SK-N-SH (cell line): ENCODE data around the gene FKBP2. TPM values are rescaled to one million over a fixed set of nuclear protein-coding genes. Genes with fewer than 3 reads are reported as not detected.

ENCODE experiments used
- CTCF ChIA-PET: fragments of 300-600, 350-600 bp; formaldehyde crosslinking; extraction: SDS; loops from one replicate; lab custom pipeline; 2021; lab: Yijun Ruan, JAX
- POLR2A ChIA-PET: fragments of 350-600 bp; sonication (Branson Sonifier 250); formaldehyde crosslinking; extraction: SDS; loops from one replicate; lab custom pipeline; 2020; ENCODE audit warnings: antibody characterized with exemption, inconsistent platforms; lab: Yijun Ruan, JAX
- DNase-seq: peaks from one replicate; pipeline ENCODE4 v3.0.0; 2012
- H2AFZ ChIP-seq: fragments of 200-600 bp; sonication (generic); 2 replicates; pipeline ENCODE4 v1.8.1; 2016; ENCODE audit warnings: antibody characterized with exemption, mild to moderate bottlenecking, low read depth
- H3F3A ChIP-seq: fragments of 200-600 bp; sonication (generic); replicated peaks from 2 replicates; pipeline ENCODE3; 2016; ENCODE audit warnings: antibody characterized with exemption, mild to moderate bottlenecking; ENCODE audit not compliant: insufficient read depth
- H3K27ac ChIP-seq, 2 experiments: fragments of 200-500 bp in 1 of 2; fragments of 200-600 bp in 1 of 2; sonication (Bioruptor generic) in 1 of 2; sonication (generic), shearing (Covaris generic) in 1 of 2; 2 replicates each; pipeline versions ENCODE4 v1.5.1 to v1.6.1; 2014 to 2016; ENCODE audit warnings: low read depth in 2 of 2, inconsistent platforms in 1 of 2, low read length in 1 of 2, mild to moderate bottlenecking in 1 of 2, mixed read lengths in 1 of 2
- H3K27me3 ChIP-seq: fragments of 200-600 bp; sonication (generic), shearing (Covaris generic); 2 replicates; pipeline ENCODE4 v1.6.1; 2016; ENCODE audit warnings: mixed run types; ENCODE audit not compliant: insufficient read depth
- H3K36me3 ChIP-seq, 2 experiments: fragments of 200-500 bp in 1 of 2; fragments of 200-600 bp in 1 of 2; sonication (Bioruptor generic) in 1 of 2; sonication (generic) in 1 of 2; replicated peaks in 1 of 2; 2 replicates each; pipeline versions ENCODE3 to v1.5.1; 2014 to 2016; ENCODE audit warnings: low read length in 1 of 2, mild to moderate bottlenecking in 1 of 2; ENCODE audit not compliant: insufficient read depth in 2 of 2, control insufficient read depth in 1 of 2
- H3K4me1 ChIP-seq, 2 experiments: fragments of 200-500 bp in 1 of 2; fragments of 200-600 bp in 1 of 2; sonication (Bioruptor generic) in 1 of 2; sonication (generic), shearing (Covaris generic) in 1 of 2; 2 replicates each; pipeline versions ENCODE4 v1.5.1 to v1.6.1; 2014 to 2016; ENCODE audit warnings: low read depth in 1 of 2, low read length in 1 of 2, mixed run types in 1 of 2; ENCODE audit not compliant: insufficient read depth in 2 of 2, control insufficient read depth in 1 of 2
- H3K4me2 ChIP-seq: fragments of 200-600 bp; sonication (generic), shearing (Covaris generic); 2 replicates; pipeline ENCODE4 v1.6.1; 2017; ENCODE audit warnings: mixed run types
- H3K4me3 ChIP-seq, 2 experiments: fragments of 200-500 bp in 1 of 2; fragments of 200-600 bp in 1 of 2; sonication (Bioruptor generic) in 1 of 2; sonication (generic), shearing (Covaris generic) in 1 of 2; 2 replicates each; pipeline versions ENCODE4 v1.5.1 to v1.8.1; 2014 to 2016; ENCODE audit warnings: low read depth in 2 of 2, inconsistent platforms in 1 of 2, low read length in 1 of 2, mild to moderate bottlenecking in 1 of 2, mixed read lengths in 1 of 2, moderate library complexity in 1 of 2
- H3K79me2 ChIP-seq: fragments of 200-600 bp; sonication (generic); 2 replicates; pipeline ENCODE4 v1.8.1; 2017; ENCODE audit warnings: mild to moderate bottlenecking; ENCODE audit not compliant: insufficient read depth
- H3K9ac ChIP-seq: fragments of 200-600 bp; sonication (generic); 2 replicates; pipeline ENCODE4 v1.6.1; 2017; ENCODE audit warnings: mixed run types
- H3K9me2 ChIP-seq: fragments of 200-600 bp; sonication (generic); 2 replicates; pipeline ENCODE4 v1.6.1; 2017; ENCODE audit warnings: mixed run types
- H3K9me3 ChIP-seq: fragments of 200-600 bp; sonication (generic); 2 replicates; pipeline ENCODE4 v1.6.1; 2017; ENCODE audit warnings: mixed run types, mild to moderate bottlenecking, moderate library complexity
- H4K20me1 ChIP-seq: fragments of 200-600 bp; sonication (generic); 2 replicates; pipeline ENCODE4 v1.6.1; 2017; ENCODE audit warnings: mild to moderate bottlenecking, mixed run types; ENCODE audit not compliant: insufficient read depth
- CHD2 ChIP-seq: fragments of 150-350 bp; IDR thresholded peaks from 2 replicates; pipeline ENCODE4 v1.6.1; 2018; ENCODE audit warnings: low read length; ENCODE audit not compliant: partially characterized antibody
- EP300 ChIP-seq, 2 experiments: IDR thresholded peaks; 2 replicates each; pipeline versions ENCODE4 v1.4.0 to v1.6.1; 2012; ENCODE audit warnings: borderline replicate concordance in 1 of 2, low read depth in 1 of 2, low read length in 1 of 2
- GATA2 ChIP-seq: sonication (generic); formaldehyde crosslinking; IDR thresholded peaks from 2 replicates; pipeline ENCODE4 v1.5.0; 2020; ENCODE audit warnings: mild to moderate bottlenecking, missing genetic modification reagents
- MEF2A ChIP-seq: IDR thresholded peaks from 2 replicates; pipeline ENCODE4 v1.4.0; 2012; ENCODE audit warnings: low read depth, borderline replicate concordance
- MXI1 ChIP-seq: IDR thresholded peaks from 2 replicates; pipeline ENCODE4 v1.6.1; 2012; ENCODE audit warnings: mild to moderate bottlenecking, low read depth, low read length, improper control_type of control experiment
- NFIC ChIP-seq: IDR thresholded peaks from 2 replicates; pipeline ENCODE4 v1.4.0; 2012; ENCODE audit warnings: borderline replicate concordance
- NRF1 ChIP-seq: IDR thresholded peaks from 2 replicates; pipeline ENCODE4 v1.6.1; 2012; ENCODE audit warnings: low read depth, mild to moderate bottlenecking, low read length
- RCOR1 ChIP-seq: fragments of 150-350 bp; IDR thresholded peaks from 2 replicates; pipeline ENCODE4 v1.6.1; 2017; ENCODE audit warnings: antibody characterized with exemption, low read length
- SMC3 ChIP-seq: IDR thresholded peaks from 2 replicates; pipeline ENCODE4 v1.6.1; 2012; ENCODE audit warnings: low read depth, low read length, improper control_type of control experiment
- YY1 ChIP-seq: IDR thresholded peaks from 2 replicates; pipeline ENCODE4 v1.4.0; 2012; ENCODE audit warnings: low read depth, mild to moderate bottlenecking
- WGBS: methylation state at CpG from one replicate; pipeline ENCODE4 v1.1.6; 2017; ENCODE audit warnings: low lambda C conversion rate; 5-methylcytosine and 5-hydroxymethylcytosine counted together
- polyA plus RNA-seq, 3 experiments: library from polyadenylated mRNA; depleted of rRNA; stranded (reverse); fragments of >200 nt; gene quantifications; 2 replicates each; pipeline ENCODE4 v1.2.3, GENCODE V29; 2012
- TF ChIP-seq, protein P1 (sequence below): IDR thresholded peaks from 2 replicates; pipeline ENCODE4 v1.6.1; 2012; ENCODE audit warnings: mild to moderate bottlenecking, low read depth, low read length, moderate library complexity

The FKBP2 gene
- polyA plus RNA-seq, 1 of the 3 experiments (the other 2 are of a cell fraction): 127 TPM

DNA sequence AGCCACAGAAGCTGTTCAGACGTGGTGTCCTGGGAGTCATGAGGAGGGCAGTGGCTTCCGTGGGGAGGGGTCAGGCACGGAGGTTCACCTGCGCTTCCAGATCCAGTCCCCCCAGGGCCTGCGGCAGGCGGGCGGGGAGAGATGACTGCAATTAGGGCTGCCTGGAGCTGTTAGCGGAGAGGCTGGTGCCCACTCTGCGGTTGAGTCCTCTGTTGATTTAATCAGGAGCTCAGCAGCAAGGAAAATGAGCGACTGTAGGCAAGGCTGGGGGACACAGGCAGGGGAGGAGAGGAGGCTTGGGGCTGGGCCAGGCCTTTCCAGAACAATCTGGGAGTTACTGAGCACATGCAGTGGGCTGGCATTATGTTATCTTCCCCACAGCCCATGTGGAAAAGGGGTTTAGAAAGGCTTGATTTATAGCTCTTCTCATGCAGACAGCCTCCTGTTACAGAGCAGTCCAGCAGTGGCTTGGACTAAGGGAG lies 23.5 kb downstream of the FKBP2 start:
- H3K27ac ChIP-seq: peak overlapping the region in 1 of 2 experiments; percentile 94; a peak in 2 of 4 replicates
- H3K9me2 ChIP-seq: no peaks in the 10 kb centered on the region
- DNase-seq: peak; percentile 83
- TF ChIP-seq YY1 (no peak), GATA2 (peak; percentile 93), MXI1 (peak; percentile 88), CHD2 (peak; percentile 60), NFIC (no peak), EP300 (IDR thresholded peaks at IDR 0.05; ENCODE audit: borderline replicate concordance in 1 of 2, low read depth in 1 of 2, low read length in 1 of 2) (peak in 1 of 2 experiments; percentile 96; a peak in 2 of 4 replicates), NRF1 (no peak), MEF2A (no peak), RCOR1 (peak; percentile 78), SMC3 (peak; percentile 6; the same call in 1 of the 2 replicates)
- TF ChIP-seq, protein P1, sequence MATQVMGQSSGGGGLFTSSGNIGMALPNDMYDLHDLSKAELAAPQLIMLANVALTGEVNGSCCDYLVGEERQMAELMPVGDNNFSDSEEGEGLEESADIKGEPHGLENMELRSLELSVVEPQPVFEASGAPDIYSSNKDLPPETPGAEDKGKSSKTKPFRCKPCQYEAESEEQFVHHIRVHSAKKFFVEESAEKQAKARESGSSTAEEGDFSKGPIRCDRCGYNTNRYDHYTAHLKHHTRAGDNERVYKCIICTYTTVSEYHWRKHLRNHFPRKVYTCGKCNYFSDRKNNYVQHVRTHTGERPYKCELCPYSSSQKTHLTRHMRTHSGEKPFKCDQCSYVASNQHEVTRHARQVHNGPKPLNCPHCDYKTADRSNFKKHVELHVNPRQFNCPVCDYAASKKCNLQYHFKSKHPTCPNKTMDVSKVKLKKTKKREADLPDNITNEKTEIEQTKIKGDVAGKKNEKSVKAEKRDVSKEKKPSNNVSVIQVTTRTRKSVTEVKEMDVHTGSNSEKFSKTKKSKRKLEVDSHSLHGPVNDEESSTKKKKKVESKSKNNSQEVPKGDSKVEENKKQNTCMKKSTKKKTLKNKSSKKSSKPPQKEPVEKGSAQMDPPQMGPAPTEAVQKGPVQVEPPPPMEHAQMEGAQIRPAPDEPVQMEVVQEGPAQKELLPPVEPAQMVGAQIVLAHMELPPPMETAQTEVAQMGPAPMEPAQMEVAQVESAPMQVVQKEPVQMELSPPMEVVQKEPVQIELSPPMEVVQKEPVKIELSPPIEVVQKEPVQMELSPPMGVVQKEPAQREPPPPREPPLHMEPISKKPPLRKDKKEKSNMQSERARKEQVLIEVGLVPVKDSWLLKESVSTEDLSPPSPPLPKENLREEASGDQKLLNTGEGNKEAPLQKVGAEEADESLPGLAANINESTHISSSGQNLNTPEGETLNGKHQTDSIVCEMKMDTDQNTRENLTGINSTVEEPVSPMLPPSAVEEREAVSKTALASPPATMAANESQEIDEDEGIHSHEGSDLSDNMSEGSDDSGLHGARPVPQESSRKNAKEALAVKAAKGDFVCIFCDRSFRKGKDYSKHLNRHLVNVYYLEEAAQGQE: no peak
- no peaks in the 10 kb centered on the region for H3K27me3 ChIP-seq
- no peaks in the 10 kb centered on the region for H3K9me3 ChIP-seq
- CTCF ChIA-PET: interaction anchor here (0.9 to 5.7 kb wide), 12 partner anchors 11 to 496 kb away, joined by 3 to 119 read pairs (median 6); partner anchors contain the start of genes NUDT22, PLCB3, PPP1R14B and TRPT1
- H3K4me2 ChIP-seq: no peak overlapping the region
- no peak overlapping the region for H2AFZ ChIP-seq
- no peak overlapping the region for H3K9ac ChIP-seq
- no peaks in the 10 kb centered on the region; the same call in none of the 2 replicates for H3K79me2 ChIP-seq
- H3K4me3 ChIP-seq: no peak overlapping the region
- WGBS: 71% methylated on average over 7 of the region's 10 CpGs
- H3K36me3 ChIP-seq: peaks cover 27 to 31% of the 10 kb centered on the region in 2 experiments
- H3F3A ChIP-seq: peaks cover 16% of the 10 kb centered on the region
- H3K4me1 ChIP-seq: peaks cover 12 to 55% of the 10 kb centered on the region in 2 experiments; a peak in 3 of 4 replicates
- POLR2A ChIA-PET: interaction anchor here (1.0 to 2.8 kb wide), 9 partner anchors 9 to 53 kb away, joined by 3 to 41 read pairs (median 5); partner anchors contain the start of genes FKBP2, NUDT22, PLCB3 and PPP1R14B
- no peaks in the 10 kb centered on the region for H4K20me1 ChIP-seq
